HG03565 (cell line): ENCODE results near the gene TREH.

ENCODE experiments used
- ATAC-seq: cut with Tn5 transposase; IDR thresholded peaks from one replicate; pipeline ENCODE4 v1.9.1; 2021; ENCODE audit warnings: mild to moderate bottlenecking, moderate library complexity; ENCODE audit not compliant: unreplicated experiment

The TREH gene

DNA sequence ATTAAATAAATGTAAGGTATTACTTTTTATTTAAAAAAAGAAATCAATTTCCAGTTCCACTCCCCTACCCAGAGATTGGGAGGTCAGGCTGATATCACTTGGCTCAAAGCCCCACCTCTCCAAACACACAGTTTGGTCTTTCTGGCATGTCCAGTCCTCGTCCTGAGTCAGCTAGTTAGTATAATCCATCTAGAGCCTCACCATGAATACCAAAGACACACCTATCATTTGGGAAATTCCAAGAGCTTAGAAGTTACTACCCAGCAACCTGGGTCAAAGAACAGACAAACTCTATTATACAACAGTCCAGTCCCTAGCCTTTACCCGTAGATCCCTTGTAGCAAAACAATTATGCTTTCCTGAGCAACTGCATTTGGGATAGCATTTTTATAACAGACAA is 9.4 kb downstream of the TREH start:
- no peak for ATAC-seq

DNA sequence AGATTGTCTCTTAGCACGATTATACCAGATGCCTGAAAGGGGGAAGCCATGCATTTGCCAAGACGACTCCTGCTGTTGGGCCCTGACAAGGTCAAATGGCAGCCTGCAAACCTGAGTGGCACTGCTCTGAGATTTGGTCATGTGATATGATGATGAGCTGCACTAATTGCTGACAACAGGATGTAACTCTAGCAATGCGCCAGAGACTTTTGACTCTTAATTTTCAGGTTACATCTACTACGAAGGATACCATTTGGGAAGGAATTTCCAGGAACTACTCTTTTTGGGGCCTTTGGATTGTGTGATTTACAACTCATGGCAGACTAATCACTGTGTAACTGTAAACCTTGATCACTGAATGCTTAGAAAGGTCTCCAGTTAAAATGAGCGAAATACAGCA is 13.1 kb downstream of the TREH start:
- ATAC-seq, result no peak

DNA sequence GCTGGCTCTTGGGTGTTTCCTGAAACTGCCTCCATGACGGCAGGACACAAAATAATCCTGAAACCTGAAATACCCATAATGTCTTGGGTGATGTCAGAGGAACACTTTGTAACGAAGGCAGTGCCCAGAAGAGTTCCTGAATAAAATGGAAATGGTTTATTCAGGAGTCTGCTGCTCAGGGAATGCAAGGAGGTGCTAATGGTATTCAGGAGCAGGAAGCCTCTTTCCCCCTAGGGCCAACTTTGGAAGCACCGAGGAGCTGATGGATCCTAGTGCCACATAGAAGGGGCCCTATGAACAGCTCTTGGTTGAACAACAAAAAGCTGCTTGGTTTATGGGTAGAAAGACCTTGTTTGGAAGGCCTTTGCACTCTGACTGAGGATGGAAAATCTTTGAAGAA is 15.5 kb downstream of the TREH start:
- no peak for ATAC-seq

DNA sequence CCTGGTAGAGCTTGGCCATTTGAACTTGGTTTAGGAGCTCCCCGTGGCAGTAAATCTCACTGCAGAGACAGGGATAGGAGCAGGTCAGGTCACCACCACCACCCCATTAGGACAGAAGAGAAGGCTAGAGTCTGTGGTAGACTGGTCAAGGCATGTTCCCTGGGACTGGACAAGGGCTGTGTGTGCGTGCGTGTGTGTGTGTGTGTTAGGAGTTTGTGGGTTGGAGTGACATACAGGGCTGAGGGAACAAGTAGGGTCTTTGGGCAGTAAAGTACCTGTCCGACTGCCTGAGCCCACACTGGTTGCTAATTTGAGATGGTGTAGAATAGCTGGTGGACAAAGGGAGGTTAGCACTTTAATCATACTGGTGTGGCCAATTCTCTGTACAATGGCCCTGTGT is 16.1 kb downstream of the TREH start:
- no peak for ATAC-seq

DNA sequence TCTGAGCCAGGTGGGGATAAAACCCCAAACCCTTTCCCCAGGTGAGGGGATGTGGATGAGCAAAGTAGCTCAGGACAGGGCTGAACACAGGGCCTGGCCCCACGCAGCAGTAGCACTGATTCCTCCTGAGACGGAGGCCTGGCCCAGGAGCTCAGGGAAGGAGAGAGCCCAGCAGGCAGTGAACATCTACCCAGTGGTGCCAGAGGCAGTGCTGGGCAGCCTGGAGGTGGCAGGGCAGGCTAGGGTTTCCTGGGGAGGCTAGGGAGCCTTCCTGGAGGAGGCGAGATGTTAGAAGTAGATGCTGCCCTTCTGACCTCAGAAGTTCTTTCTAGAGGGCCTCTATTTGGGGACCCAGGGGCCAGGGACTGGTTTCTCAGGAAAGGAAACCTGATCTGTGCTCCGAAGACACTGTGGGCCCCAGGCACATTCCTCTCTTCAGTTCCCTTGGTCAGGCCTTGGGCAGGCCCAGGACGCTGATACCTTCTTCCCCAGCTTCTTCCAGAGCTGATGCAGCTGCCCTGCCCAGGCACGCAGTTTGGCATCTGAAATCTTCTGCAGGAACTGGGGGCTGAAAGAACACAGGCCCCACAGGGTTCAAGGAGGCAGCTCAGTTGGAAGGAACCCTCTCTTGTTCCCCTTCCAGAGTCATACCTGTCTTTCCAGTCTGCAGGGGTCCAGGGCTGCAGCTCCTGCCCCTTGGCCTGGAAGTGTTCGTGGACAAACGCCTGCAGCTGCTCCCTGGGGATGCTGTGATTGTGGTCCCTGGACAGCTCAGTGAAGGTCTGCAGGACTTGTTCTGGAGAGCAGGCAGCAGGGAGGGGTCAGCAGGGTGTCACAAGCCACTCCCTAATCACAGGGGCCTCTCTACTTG is 16.8 kb downstream of the TREH start:
- ATAC-seq, result no peak

DNA sequence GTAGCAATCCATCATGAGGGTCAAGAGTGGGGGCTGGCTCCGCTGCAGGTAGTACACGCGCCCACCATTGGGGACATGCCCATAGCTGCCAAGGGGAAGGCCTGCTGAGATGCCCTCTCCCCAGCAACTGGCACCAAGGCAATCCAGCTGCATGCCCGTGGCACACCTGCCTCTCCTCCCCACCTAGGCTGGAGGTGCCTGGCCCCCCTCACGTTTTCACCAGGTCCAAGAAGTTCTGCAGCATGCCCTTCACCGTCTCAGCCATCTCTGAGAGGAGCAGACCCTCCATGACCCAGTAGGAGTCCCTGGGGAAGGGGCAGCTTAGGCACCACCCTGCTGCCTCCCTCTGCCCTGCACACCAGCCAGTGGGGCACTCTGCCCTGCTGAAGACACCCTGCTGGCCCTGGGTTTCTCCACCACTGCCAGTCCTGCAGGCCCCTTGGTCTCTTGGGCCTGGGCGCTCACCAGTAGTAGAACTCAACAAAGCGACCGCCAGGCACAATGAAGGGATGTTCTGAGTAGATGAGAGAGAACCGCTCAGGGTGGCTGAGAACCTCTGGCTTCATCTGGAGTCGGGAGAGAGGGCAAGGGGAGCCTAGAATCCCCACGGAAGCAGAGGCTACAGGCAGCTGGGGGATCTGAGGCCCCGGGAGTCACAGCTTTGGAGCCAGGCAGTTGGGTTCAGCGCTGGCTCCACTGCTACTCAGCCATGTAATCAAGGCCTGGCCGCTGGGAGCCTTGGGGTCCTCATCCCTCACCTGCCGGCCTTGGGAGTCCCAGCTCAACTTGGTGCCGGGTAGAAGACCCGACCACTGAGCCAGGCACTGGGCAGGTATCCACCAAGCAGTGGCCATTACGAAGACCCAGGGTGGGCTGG is 17.8 kb downstream of the TREH start:
- no peak for ATAC-seq

DNA sequence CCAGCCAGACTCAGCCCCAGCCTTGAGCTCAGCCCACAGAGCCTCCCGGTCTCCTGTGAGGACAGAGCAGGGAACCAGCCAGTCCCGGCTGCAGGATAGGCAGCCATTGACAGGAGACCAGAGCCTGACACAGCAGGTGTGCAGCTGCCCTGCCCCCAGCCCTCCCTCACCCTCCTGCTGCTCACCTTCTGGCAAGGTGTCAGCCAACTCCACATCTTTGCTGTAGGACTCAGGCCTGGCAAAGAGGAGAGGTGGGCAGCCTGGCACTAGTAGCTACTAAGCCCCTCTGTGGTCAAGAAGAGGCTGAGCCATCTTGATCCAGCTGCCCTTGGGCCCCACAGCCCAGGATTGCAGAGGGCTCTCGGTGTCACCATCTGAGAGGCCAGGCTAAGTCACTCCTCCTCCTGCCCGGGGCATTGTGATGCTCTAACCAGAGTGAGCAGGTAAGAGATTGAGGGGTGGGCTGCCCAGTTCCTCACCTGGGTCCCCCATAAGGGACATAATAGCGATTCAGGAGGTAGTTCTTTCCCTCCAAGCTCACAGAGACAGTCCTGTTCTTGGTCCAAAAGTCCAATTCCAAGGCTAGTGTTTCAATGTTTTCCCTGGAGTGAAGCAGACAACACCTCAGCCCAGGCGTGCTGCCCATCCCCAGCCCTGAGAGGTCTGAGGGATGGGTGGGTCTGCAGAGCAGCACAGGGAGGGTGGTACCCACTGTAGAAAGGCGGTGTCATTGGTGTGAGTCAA is 18.6 kb downstream of the TREH start:
- ATAC-seq, result no peak

DNA sequence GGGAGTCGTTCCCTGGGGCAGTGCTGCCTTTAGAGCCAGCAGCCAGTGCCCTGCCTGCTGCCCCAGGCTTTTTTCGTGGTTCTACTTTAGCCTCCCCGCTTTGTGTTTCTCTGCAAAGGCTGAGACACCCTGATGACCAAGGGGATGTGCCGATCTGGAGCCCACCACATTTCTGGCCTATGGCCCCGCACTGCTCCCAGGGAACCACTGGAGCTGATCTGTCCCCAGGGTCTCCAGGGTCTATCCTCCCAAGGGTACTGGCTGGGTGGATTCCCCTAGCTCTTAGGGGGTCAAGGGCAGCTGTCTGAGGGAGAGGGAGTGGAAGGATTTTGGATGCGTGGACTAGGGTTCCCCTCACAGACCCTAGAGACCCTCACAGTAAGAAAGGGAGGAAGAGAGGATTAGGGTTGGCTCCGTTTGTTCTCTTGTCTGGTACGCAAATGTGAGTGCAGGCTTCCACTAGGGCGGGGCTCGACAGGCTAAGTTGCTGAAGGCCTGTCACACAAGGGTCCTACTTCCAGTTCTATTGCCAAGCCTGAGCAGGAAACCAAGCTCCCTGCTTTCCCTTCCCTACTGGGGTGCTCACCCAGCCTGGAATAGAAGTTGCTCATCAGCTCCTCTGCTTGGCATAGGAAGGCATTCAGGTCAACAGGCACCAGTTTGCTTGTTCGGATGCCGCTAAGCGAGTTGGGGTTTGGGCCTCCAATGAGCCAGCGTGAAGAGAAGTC is 19.3 kb downstream of the TREH start:
- no peak for ATAC-seq

DNA sequence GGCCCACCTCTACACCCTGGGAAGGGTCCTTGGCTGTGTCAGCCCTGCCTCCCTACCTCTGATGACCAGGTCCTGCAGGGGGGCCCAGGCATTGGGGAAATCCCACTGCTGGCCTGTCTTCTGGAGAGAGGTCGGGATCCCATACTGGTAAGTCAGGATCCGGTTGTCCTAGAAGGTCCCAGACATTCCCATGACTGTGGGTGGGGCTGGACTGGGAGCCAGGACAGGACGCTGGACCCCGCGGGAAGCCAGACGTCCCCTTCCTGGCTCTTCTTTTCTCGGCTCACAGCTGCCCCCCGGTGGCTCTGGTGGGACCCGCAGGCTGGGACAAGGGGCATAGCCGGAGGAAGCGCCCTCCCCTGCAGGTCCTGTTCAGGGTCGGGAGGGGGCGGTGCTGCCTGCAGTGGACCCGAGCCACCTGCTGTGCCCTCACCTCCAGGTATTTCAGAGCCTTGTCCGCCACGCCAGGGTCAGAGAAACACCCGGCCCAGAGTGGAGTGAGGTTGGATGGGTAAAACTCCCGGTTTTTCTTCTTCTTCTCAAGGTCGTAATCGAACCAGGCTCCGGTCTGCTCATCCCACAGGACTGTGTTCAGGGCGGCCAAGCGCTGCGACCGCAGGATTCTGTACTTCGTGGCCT is 20.0 kb downstream of the TREH start:
- peak; percentile 57 for ATAC-seq

DNA sequence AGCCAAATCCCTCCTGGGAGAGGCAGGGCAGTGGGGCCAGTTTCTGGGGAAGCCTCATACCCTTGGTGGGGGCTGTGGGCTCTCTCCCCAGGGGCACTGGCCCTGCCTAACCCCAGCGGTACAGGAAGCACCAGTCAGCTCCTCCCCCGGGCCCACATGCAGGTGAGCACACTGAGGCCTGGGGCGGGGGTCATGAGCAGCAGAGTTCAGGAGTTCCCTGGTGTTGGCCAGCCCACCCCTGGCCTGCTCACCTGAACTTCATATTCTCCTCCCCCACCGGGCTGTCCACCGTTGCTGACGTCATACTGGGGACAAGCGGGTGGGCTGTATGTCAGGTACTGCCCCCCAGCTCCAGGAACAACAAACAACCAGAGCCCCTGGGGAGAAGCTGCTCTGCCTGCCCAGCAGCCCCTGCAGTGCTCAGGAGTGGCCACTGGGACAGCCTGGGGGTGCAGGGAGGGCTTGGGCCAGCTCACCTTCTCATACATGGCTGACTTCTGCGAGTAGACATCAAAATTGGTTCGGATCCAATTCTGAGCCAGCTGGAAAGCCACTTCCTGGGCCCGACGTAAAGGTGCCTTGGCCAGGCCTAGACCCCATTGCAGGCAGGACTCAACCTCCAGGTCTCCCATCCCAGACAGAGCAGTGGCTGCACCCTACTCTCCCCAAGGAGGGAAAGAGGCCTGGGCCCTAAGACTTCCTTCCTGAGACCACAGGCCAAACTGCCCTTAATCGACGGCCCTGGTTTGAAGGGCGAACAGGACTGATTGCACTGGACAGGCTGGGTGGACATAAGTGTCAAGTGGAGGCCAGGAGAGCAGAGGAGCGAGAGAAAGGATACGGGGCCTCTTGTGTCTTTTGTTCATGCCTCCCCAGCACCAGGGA is 20.8 kb downstream of the TREH start:
- ATAC-seq, result no peak

DNA sequence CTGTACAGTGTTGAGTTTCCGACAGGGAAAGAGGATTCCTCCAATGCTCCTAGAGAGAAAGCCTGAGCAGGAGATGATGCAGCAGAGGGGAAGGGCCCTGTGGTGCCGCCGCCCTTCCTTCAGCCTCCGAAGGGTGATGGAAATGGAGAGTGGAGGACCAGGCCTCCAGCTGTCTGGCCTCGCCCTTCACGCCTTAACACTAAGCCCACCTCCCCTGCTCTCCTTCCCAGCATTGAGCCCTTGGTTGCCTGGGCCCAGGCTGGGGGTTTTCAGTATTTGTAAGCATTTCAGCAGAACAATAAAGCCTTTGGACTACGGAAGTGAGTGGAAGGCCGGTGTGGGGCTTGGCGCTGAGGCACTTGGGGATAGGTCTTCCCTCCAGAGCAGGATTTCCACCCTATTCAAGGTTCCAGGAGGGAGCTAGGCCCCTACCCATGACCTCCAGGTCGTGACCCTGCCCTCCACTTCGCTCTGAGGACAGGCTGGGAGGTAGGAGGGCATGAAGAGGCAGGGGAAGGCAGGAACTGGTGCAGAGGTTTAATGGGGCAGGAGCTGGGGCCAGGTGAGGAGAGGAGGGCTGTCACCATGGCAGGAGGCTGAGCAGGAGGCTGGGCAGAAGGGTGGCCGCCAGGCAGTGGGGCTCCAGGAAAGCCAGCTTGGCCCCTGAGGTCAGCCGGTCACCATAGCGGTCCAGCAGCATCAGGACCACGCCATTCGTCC is 21.6 kb downstream of the TREH start:
- ATAC-seq, result no peak

DNA sequence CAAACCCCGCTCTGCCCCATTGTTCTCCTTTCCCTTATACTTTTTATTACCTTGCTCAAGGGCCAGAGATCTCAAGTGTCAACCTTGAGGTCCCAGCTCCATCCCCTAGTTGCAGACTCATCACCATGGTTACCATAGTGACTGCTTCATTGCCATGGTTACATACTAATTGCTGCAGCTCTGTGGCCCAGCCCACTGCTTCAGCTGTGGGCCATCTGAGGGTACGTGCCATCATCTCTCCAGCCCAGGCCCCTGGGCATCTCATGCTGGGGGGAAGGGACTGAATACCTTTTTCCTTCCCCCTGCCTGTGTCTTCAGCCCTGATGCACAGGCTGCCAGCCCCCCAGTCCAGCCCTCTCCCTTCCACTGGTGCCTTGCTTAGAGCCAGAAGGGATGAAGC is 22.2 kb downstream of the TREH start:
- ATAC-seq, result no peak

DNA sequence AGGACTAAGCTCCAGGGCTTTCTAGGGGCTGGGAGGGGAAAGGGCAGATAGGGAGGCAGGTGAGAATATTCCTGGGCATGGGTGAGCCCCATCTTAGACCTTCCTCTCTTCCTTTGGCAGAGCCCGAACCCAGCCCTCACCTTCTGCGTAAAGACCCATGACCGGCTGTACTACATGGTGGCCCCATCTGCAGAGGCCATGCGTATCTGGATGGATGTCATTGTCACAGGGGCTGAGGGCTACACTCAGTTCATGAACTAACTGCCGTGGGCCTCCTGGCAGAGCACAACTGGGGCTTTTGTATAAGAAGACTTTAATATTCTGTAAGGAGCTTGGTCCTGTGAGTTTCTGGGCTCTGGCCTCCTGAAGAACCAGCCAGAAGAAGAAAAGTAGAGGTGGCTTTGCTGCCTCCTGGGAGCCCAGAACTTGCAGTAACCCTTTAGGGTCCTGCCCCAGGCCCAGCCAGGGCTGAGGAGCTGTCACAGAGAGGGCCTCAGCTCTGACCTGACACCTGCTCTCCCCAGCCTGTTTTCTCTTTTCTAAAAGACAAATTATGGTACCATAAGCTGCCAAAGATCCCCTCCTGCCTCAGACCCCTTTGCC is 22.8 kb downstream of the TREH start:
- no peak for ATAC-seq

DNA sequence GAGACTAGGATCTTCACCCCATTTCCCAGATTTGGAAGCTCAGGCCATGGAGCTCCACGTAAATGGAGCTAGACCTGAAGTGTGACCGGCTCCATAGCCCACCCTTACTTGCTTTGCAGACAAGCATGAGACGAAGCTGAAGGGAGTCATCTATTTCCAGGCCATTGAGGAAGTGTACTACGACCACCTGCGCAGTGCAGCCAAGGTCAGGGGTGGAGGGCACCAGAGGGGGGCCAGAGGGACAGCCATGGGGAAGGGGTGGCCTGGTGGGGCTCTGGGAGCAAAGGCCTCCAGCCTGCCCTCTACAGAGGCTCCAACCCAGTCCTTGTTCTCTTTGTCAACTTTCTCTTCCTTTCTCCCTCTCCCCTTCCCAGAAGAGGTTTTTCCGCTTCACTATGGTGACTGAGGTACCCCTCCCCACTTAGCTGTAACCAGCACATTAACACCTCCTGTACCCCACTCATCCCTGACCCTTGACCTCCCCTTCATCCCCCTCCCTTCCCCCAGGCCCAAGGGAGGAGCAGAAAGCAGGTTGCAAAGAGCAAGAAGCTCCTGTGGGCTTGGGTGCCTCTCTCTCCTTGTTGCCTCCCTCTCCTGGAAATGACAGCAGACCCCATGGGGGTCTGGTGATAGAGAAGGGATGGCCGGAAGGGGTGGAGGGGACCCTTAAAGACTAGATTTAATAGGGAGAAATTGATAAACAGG is 23.8 kb downstream of the TREH start:
- no peak for ATAC-seq

DNA sequence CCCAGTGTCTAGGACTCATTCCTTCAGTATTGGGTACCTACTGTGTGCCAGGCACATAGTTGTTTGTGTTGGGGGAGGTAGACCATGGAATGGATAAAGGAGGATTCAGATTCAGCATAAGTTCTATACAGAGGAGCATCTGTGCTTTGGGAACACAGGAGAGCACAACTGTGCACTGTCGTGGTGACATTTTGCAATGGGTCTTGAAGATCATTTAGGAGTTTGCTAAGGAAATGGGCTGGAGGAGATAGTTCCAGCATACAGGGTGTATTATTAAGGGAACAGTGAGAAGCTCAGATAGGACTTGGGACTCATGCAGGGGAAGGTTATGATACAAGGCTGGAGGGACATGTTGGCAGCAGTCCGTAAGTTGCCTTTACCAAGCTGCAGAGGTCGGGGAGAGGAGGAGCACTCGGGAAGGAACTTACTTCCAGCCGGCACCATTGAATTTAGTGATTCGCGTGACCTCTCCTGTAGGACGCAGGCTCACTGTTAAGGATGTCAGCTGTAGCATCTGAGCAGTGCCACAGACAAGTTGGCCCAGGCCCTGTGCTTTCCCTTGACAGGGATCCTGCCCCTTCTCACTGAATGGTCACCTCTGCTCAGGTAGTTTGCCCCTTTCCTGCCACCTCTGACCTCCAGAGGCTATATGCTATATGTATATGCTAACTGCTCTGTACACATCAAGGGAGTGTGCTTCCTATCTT is 25.6 kb downstream of the TREH start:
- no peak for ATAC-seq

DNA sequence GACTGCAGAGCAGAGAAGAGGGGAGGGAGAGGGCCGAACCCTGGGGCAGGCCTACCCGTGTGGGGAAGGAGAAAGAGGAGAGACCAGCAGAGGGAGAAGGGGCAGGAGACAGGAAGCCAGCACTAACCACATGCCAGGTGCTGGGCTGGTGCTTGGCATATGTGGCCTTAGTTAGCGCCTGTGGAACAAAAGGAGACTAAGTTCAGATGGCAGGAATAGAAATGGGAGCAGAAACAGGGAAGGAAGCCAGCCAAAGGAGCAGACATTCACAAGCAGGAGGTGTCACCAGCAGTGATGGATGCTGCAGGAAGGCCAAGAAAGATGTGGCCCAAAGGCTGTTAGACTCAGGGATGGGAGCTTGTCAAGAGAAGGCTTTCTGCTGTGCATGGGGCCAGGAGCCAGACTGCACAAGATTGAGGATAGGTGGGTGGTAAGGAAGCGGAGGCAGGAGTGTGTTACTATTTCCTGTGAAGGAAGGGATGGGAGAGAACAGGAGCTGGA is 26.7 kb downstream of the TREH start:
- ATAC-seq, result no peak

DNA sequence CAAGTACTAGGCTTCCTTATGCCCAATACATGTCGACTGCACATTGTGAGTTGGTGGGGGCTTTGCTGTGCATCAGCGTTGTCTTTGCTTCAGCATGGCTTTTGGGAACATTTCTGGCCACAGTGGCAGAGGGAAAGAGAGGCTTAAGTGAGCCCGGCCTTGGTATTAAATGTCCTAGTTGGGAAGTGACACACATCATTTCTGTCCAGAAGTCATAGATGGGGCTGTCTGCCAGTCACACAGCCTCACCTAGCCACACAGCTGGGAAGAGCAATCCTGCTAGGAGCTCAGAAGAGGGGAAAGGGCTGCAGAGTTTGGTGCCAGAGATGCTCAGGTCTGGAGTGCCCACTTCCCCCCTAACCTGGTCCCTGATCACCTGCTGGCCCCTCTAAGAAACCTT is 27.6 kb downstream of the TREH start:
- no peak for ATAC-seq
